Stimulated activated CD4-positive, alpha-beta T cell treated with anti-CD3 and anti-CD28 coated beads, Interleukin-15, amount 100 ng/mL, for 48 hours (primary cell): ENCODE results near the gene MED4.
A peak's percentile ranks its signal among the peaks of the same experiment; 100 is the strongest.

ENCODE experiments used
- DNase-seq, 2 donors: peaks; one replicate each; pipeline ENCODE4 v3.0.0-alpha.2; 2020; ENCODE audit warnings: low read depth in 2 of 2

MED4 gene, protein sequence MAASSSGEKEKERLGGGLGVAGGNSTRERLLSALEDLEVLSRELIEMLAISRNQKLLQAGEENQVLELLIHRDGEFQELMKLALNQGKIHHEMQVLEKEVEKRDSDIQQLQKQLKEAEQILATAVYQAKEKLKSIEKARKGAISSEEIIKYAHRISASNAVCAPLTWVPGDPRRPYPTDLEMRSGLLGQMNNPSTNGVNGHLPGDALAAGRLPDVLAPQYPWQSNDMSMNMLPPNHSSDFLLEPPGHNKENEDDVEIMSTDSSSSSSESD

DNA sequence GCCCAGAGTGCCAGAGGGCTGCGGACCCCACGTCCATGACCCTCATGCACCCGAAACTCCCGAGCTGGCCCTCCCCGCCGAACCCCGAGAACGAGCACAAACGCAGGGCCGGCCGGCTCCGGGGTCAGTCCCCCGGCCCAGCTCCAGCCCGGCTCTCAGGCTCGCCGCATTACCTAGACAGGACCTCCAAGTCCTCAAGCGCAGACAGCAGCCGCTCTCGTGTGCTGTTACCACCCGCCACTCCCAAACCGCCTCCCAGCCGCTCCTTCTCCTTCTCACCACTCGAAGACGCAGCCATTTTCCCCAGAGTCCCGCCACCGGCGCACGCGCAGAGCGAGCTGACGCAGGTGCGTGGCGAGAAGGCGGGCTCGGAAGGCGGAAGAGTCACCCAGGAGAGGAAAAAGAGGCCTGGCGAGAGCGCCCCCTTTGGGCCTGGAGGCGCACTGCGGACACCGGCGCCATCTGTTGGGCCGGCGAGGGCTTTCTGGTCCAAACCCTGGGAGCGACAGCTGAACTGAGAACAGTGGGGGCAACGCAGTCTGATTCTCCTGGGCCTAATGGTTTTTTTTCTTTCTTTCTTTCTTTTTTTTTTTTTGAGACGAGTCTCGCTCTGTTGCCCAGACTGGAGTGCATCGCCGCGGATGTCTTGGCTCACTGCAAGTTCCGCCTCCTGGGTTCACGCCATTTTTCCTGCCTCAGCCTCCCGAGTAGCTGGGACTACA is at the start of gene MED4:
Gene MED4, minus strand, starts transcription at position 324 of the 722 bp plus-strand sequence. Its CDS starts 26 bp downstream, at position 298.
- DNase-seq, result peak; percentile 91 to 95

DNA sequence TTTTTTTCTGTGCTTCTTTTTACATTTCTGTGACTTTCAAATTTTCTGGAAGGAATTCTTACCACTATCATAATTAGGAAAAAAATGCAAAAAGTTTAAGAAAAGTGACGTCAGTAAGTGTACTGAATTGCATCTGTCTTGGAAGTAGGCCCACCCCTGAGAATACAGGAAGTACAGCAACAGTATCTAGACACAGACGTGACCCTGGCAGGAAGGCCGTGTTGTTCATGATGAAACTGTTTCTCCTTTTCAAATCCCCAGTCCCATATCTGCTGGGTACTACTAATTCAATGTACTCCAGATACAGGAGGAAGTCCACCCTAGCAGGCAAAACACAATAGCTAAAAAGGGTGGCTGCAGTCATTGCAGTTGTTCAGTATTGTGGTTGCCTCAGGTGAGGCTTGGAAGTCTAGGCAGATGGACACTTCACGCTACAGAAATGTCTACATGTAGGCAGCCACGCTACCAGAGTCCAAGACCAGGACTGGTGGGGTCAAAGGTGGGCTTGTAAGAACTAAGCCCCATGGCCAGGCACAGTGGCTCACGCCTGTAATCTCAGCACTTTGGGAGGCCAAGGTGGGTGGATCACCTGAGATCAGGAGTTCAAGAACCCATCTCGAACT is 49.6 kb upstream of the MED4 start:
- DNase-seq, result no peak

DNA sequence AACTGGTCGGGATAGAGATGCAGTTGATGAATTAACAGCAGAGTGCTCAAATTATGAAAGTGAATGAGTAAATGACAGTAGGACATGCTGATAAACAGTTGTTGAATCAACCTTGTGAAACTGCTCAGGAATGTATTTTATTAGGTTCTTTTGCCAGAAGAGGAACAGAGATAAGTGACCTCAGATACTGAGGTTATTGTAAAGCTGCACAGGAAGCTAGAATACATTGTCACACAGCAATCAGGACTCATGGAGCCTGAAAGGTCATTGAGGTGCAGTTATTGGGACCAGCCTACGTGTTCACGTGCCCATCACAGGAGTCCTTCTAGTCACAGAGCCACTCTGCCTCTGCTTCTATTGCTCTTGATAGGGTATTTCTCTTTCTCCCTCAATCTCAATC is 47.5 kb upstream of the MED4 start:
- no peak for DNase-seq

DNA sequence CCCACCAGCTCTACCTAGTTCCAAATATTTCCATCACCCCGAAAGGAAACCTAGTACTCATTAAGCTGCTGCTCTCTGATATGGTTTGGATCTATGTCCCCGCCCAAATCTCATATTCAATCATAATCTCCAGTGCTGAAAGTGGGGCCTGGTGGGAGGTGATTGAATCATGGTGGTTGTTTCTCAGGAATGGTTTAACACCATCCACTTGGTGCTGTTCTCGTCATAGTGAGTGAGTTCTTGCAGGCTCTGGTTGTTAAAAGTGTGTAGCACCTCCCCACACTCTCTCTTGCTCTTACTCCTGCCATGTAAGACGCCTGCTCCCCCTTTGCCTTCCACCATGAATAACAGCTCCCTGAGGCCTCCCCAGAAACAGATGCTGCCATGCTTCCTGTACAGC is 43.4 kb upstream of the MED4 start:
- peak; percentile 37 to 43 for DNase-seq

DNA sequence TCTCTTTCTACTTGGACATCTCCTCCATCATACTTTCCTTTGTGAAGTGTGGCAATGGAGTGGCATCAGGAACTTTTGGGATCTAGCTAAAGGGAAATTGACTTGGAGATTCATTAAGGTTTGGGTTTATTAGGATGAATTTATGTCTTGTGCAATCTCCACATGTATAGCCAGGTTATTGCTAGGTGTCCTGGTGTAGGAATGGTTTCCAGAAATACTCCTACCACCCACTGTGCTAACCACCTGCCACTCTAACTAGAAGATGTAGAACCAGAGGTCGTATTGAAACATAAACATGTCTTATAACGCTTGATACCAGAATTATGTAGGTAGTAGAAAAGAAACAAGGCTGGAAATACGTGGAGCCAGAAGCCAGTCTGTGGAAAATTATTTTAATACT is 38.1 kb upstream of the MED4 start:
- DNase-seq, result no peak

DNA sequence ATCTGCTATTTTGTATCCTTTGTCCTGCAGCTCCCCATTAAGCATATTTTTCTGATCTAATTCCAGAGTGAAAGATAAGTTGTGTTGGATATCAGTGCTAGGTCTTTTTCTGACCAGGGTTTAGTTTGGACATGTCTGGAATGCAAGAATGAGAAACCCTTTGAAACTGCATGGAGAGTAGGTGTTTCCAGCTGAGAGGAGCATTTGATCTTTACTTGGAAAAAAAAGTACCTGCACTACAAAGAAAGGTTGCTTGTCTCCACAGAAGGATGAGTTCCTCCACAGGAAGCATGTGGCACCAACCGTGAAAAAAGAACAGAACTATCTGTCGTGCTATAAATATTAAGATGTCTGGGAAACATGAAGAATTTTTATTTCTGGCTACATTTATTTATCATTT is 36.6 kb upstream of the MED4 start:
- no peak for DNase-seq

DNA sequence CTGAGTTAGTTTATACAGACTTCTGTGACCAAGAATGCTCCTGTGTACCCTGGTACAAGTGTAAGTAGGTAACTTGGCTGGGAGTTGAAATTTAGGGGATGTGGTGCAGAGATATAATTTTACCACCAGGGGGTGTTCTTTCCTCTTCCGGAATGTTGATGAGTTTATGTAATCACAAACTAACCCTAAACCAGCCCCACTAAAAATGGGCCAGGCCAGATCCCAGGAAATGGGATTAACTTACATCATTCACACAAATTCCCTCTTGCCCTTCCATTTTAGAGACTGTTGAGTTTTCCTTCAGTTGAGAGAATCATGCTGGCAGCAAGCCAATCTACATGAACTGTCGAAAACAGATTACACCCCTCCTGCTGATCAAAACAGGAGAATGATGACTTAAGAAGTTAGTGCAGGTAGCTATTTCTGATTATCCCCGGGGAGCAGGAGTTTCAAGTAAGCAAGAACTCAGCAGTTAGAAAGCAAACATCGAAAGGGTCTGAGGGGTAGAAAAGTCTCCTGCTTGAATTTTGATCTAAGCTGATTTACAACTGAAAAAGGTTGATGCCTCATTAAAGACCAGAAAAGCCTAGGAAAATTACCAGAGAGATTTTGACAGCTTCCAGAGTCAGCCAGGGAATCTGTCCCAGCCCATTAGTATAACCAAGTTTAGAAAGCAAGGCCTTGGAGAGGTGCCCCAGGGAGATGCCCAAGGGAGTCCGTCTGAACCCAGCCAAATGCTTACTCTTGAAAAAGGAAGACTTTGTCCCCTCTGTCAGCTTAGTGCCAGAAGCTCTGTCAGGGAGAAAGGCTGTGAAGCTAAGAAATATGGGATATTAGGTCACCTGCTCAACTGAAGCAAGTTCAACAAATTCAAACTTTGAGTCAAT is 32.3 kb upstream of the MED4 start:
- no peak for DNase-seq

DNA sequence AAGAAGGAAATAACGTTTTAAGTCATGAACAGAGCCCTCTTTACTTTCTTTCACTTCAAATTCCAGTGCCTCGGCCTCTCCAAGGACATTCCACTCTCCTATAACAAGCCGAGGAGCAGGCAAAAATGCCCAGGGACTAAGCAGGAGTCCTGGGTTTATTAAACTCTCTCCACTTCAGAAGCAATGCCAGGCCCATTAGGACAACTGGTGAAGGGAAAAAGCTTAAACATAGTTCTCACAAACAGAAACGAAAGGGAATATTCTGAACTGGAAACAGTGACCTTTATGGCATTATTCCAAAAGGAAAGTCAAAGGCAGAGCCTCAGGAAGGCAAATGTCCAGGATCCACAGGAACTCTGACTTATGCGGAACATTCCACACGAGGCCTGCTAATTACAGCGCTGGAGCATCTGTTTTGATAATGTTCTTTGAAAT is 30.9 kb upstream of the MED4 start:
- no peak for DNase-seq

DNA sequence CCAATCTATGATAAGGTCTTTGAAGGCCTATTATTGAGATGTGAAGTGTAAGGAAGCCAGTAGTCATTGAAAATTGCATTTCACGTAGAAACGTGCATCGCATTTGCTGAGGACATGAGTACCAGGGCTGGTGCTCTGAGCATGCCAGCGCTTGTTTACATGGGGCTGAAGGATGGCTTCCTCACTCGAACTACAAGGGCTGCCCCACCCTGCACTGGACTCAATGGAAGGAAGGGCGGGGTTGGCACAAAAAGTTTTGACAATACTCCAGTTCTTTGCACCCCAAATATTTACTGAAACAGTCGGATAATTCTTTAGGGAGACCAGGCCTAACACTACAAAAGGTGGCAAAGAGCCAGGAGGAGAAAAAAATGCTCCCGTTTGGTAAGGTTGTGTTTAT is 28.9 kb upstream of the MED4 start:
- DNase-seq, result no peak

DNA sequence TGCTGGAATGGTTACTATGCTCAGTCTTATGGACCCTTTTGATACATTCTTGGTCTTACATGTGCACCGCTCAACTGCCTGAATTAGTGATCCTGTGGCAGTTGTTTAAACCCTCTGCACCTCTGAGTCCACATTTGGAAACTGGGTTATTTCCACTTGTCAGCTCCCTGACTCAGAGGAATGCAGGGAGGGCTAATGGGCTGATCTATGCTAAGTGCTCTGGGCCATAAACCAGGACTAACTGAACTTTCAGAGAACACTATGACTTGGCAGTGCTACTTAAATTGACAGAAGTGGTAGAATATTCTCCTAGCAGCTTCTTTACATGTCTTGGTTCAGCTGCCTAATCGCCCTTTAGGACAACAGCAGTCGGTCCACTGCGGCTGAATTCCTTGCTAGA is 26.8 kb upstream of the MED4 start:
- DNase-seq, result no peak

DNA sequence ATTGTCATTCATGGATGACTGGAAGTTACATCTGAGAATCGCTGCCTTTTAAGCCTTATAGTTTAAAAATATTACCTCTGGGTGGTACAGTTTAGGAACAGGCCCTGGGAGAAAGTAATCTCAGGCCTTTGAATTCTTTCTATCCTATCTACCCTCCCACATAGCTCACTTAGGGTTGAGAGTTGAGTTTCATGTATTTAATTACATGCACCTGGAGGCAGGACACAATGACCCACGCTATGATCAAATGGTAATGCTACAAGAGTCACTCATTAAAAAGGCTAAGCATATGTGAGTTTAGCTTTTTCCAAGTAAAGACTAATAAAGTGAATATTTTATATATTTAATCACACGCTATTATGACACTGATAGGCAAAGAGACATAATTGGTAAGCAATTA is 25.3 kb upstream of the MED4 start:
- DNase-seq, result no peak

DNA sequence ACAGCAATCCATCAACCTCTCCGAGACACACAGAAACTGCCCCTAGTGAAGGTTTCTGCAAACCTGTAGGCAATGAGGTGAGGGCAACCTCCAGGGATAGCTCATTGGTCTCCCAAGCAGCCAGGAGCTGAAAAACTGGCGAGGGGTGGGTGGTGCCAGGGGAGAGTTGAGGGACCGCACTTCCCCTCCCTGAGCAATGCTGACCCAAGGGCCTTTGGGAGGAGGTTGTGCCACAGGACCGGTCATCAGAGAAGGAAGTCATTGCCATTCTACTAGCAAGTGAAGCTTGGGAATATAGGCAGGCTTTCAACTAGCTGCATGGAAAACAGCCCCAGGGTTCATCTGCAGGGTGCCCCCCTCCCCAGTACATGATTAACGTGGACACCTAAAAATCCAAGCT is 23.1 kb upstream of the MED4 start:
- DNase-seq, result no peak

DNA sequence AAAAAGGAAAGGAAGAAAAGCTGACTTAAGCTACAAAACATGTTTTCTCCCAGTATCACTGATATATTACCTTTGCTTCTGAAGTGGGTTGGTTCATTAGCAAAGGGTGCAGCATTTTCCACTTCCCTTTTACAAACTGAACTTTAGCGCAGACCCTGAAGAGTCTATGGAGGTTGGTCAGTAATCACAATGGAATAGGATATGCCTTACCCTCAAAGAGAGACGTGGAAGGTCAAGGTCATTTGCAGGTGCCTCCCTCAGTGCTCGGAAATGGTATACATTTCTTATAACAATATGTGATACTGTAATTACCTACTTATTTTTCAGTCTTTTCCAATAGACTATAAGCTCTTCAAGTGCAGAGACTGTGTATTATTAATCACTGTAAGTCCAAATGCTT is 21.9 kb upstream of the MED4 start:
- DNase-seq, result no peak

DNA sequence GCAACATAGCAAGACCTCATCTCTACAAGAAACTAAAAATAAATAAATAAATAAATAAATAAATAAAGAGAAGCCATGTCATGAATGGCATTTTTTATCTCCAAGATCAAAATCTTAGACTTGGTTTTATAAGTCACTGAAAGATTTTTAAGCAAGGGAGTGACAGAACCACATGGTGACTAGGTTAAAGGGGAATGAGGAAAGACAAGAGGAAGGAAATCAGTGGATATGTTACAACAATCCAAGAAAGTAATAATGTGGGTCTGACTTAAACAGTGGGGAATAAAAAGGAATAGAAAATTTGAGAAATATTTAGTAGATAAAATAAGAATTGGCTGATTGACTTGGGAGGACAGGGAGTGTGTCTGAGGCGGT is 18.8 kb upstream of the MED4 start:
- DNase-seq, result no peak

DNA sequence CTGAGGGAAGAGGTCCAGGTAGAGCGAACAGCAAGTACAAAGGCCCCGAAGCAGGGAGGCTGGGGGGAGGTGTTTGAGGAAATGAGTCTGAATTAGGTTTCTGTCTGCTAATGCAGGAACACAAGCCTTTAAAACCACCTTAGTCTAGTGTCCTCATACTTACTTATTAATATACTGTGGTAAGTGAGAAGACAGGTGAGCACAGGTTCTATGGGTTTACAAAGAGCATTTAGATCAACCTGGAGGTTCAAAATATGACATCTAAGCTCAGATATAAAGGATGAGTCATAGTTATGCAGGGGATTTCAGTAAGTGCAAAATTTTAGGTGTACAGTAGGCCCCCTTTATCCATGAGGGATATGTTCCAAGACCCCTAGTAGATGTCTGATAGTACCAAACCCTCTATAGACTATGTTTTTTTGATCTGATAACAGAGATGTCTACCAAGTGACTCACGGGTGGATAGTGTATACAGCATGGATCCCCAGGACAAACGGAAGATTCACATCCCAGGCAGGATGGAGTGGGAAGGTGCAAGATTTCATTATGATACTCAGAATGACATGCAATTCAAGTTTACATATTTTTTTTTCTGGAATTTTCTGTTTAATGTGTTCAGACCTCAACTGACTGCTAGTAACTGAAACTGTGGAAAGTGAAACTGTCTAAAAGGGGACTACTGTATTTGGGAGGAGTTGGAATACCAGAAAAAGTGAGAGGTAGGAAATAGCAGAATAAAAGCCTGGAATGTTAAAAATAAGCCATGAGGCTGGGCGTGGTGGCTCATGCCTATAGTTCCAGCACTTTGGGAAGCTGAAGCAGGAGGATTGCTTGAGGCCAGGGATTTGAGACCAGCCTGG is 18.2 kb upstream of the MED4 start:
- no peak for DNase-seq

DNA sequence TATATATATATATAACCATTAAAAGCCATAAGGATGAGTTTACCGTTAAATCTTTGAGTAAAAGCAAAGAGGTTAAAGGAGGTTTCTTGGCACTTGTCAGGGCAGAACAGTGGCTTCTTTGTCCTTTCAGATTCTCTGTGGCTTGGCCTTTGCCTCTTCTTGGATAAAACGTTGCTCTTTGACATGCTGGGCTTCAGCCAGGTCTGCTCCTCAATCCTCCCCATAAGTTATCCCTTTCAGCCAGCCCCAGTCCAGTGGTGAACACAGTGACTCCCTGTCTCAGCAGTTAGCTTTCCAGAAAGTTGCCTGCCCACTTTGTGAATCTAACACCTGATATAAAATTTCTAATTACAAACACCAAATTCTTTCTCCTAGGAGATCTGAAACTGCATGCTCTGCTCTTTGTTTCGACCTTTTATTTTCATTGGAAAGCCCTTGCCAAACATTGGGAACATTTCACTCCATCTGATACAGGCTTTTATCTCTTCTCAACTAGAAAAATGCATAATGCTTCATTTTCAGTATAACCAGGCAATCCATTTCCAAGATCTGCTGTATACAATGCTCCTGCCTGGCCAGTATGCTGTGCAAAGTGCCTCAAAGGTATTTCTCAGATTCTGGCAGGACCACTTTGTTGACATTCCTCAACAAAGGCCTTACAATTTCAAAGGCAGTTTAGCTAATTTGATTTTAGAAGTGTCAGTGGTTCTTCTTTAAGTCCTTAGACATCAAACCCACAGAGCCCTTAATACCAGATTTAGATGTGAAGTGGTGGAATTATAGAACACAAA is 16.2 kb upstream of the MED4 start:
- DNase-seq, result no peak

DNA sequence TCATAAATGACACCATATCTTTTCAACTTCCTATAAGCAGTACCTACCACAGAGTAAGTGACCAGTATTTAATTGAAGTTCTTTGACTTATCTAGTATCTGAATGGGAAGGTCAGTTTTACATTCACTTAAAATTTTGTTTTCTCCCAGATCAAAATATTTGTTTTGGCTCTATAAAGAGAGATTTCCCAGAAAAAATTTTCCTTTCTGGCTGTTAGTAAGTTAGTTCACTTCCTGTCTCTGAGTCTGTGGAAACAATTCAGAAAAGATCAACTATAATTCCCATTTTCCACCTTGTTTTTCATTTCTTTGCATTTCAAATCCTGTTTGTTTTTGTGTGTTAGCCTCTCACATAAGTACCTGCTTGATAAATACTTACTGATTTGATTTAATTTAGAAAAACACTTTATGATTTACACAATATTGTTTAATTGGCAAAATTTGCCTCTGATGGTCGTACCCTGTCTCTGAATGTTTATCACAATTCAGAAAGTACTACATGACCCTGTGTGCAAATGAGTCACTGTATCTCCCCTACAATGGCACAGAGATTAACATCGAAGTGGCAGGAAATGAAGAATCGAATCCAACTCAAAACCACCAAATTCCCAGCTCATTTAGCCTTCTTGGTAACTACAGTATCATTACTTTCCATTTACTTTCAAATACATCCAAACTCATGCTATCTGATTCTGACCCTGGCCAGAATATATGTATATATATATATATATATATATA is 15.4 kb upstream of the MED4 start:
- DNase-seq, result no peak

DNA sequence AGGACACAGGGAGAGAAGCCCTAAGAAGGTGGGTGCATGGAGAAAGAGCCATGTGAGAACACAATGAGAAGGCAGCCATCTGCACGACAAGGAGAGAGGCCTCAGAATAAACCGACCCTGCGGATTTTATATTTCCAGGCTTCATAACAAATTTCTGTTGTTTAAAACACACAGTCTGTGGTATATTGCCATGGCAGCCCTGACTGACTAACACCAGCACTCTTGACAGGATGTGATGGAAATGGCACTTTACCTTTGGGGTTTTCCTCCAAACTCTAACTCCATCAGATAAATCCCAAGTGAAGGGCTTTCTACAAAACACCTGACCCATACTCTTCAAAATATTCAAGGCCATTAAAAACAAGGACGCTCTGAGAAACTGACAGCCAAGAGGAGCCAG is 13.2 kb upstream of the MED4 start:
- no peak for DNase-seq

DNA sequence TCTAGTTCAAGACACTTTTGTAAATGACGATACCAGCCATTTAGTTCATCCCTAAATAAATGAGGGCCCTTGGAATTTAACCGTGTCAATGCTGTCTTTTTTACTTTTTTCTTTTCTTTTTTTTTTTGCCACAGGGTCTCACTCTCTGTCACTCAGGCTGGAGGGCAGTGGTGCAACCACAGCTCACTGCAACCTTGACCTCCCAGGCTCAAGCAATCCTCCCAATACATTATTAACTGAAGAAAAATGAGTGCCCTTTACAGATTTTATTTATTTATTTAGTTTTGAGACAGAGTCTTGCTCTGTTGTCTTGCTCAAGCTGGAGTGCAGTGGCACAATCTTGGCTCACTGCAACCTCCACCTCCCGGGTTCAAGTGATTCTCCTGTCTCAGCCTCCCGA is 2.9 kb upstream of the MED4 start:
- no peak for DNase-seq

DNA sequence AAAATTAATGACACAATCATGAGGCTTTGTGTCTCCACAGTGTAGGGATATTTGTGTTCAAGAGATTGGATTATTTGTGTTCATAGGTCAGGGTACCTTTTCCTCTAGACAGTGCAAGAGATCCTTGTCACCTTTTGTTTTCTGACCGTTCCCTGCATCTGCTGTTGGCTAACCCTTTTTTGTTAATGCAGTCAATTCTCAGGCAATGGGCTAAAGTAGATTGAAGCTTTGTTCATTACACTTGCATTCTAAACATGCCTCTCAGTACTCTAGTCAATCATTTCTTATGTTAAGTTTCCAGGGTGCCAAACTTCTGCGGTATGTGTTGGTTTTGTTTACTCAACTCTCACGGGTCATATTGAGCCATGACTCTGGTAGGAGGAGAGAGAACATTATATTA is 1.8 kb upstream of the MED4 start:
- DNase-seq, result no peak
